HG03139 (cell line): ENCODE results near the gene AIF1L.

Experiments used
- ATAC-seq: cut with Tn5 transposase; IDR thresholded peaks from one replicate; pipeline ENCODE4 v1.9.1; 2021; ENCODE audit not compliant: unreplicated experiment

AIF1L gene

GRCh38 chr9:131076347-131077195 lies 19.8 kb upstream of the AIF1L start:
- no peak for ATAC-seq

- no peak for ATAC-seq
Observed at GRCh38 chr9:131078427-131079366, 17.6 kb upstream of the AIF1L start.

GRCh38 chr9:131080589-131080988 lies 15.7 kb upstream of the AIF1L start:
- no peak for ATAC-seq

- ATAC-seq: no peak
Observed at GRCh38 chr9:131081868-131082267, 14.5 kb upstream of the AIF1L start.

- no peak for ATAC-seq
Observed at GRCh38 chr9:131082774-131083512, 13.4 kb upstream of the AIF1L start.

- ATAC-seq: no peak
Observed at GRCh38 chr9:131084661-131085369, 11.5 kb upstream of the AIF1L start.

GRCh38 chr9:131085370-131086122 lies 10.8 kb upstream of the AIF1L start:
- ATAC-seq: no peak

- ATAC-seq: no peak
Observed at GRCh38 chr9:131087354-131087893, 8.9 kb upstream of the AIF1L start.

GRCh38 chr9:131090025-131090787 lies 6.1 kb upstream of the AIF1L start:
- no peak for ATAC-seq

GRCh38 chr9:131091352-131091992 lies 4.9 kb upstream of the AIF1L start:
- ATAC-seq: no peak

- no peak for ATAC-seq
Observed at GRCh38 chr9:131092030-131092429, 4.3 kb upstream of the AIF1L start.

- ATAC-seq: no peak
Observed at GRCh38 chr9:131092548-131093440, 3.5 kb upstream of the AIF1L start.

- ATAC-seq: no peak
Observed at GRCh38 chr9:131094015-131094414, 2.3 kb upstream of the AIF1L start.

- no peak for ATAC-seq
Observed at GRCh38 chr9:131094622-131095021, 1.7 kb upstream of the AIF1L start.

- no peak for ATAC-seq
Observed at GRCh38 chr9:131095666-131096268, 564 bp upstream of the AIF1L start.

GRCh38 chr9:131097126-131097947 lies 1.0 kb downstream of the AIF1L start:
- no peak for ATAC-seq
